Right ventricle myocardium inferior (tissue), 1 donor: ENCODE data around the gene FAR1. TPM values are rescaled to one million over a fixed set of nuclear protein-coding genes. Genes with fewer than 3 reads are reported as not detected.
"Not testable (repeated sequence)": the region's sequence is repeated elsewhere in the genome, so short reads cannot be mapped to it uniquely, and the experiment has no call there.

Experiments
- ATAC-seq: fragments of 200-7000 bp; cut with Tn5 transposase; one replicate; pipeline ENCODE4 v1.9.1; 2020; ENCODE audit warnings: mild to moderate bottlenecking, moderate library complexity
- DNase-seq: peaks from one replicate; pipeline ENCODE4 v3.0.0; 2021; ENCODE audit errors: missing footprints
- intact Hi-C: fragments of 100-400 bp; cut with DNase I; formaldehyde crosslinking; loops from one replicate; pipeline ENCODE4 v1.11.0; 2022
- total RNA-seq: library from RNA; stranded (reverse); fragmentation: NEBNext Ultra II Directional; extraction: Animal tissue kit (Norgen Biotek cat#: 25700); gene quantifications from one replicate; pipeline ENCODE4 v1.2.1, GENCODE V29; 2021
- donor health status: DM: no; HTN: yes; CAD: no; lungs with severe emphysema.

The FAR1 gene
- total RNA-seq, 1 donor from 2014 or later, result 35.4 TPM

DNA sequence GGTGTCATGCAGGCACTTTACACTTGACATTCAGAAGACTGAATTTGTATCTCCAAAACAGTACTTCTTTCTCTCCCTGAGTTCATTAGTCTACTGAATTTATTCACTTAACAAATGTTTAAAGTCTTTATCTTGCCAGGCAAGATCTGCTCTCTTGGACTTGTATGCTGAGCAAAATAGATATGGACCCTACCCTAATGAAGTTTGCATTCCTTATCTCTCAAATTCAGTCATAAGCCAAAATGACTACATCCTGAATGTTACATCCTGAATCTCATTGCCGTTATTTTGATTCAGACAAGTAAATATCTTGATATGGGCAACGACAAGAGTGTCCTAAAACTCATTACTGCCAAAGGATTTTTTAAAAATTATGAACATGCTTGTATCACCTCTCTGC lies 29.7 kb downstream of the FAR1 start:
- no peak for ATAC-seq
- intact Hi-C loops, result no loop called here
- DNase-seq, result no peak

DNA sequence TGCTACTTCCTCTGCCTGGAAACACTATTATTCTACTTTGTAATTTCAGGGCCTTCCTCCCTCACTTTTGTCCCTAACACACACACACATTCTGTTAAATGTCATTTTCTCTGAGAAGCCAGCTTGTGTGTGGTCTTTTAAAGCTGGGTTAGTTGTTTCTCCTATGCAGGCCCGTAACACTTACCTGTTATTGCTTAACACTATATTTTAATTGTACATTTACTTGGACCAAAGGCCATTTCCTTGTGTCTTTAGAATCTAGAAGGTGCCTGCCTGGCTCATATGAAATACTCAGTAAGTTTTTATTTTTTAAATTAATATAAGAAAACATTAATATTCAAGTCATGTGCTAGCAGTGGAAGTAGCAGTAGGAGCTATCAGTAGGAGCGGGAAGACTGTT lies 30.6 kb downstream of the FAR1 start:
- DNase-seq (no peak), ATAC-seq (no peak)
- intact Hi-C loops, result no loop called here

DNA sequence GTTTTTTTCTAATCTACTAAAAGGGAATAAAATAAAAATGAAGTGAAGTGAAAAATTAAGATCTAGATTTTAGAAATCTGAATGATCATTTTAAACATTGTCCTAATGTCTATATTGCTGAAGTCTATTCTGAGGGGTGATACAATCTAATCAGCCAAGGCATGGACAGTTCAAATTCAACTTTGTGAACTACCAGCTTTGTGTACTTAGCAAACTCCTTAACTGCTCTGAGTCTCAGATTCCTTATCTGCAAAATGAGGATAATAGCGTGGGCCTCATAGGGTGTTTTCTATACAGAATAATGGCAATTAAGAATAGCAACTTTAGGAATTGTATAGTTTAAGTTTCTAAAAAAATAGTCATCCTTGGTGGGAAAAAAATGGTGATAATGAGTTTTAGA lies 31.4 kb downstream of the FAR1 start:
- intact Hi-C loops, result no loop called here
- no peak for ATAC-seq
- DNase-seq, result no peak

DNA sequence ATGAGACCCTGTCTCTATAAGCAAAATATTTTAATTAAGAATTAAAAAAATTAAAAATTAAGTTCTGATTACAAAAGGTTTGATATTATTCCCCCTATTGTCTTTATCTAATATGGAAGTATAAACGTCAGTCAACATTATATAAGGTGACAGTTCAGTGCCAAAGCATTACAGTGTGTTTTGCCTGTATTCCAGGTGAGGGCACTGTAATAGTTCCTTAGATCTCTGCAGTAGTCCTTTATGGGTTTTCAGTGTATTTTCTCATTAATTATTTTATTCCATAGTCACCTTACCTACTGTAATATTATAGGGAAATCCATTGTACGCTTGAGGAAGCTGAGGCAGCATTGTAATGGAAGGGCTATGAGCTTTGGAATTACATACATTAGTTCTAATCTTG lies 33.0 kb downstream of the FAR1 start:
- ATAC-seq (no peak), DNase-seq (no peak)
- intact Hi-C loops, result no loop called here

DNA sequence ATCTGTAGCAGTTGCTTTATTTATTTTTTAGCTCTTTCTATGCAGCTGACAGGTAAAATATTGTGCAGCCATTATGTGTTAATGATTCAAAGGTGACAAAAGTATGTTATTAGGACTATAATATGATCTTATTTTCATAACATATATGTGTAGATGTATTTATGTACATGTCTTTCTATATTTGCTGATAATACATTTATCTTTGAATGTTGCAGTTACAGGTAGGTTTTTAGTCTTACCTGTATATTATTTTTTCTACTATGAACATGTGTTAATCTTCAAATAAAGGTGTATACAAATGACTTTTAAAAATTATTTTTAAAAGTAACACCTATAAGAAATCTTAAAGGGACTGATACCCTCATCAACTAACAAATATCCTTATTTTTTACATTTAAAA lies 33.6 kb downstream of the FAR1 start:
- intact Hi-C loops, result no loop called here
- no peak for DNase-seq
- ATAC-seq, result no peak

DNA sequence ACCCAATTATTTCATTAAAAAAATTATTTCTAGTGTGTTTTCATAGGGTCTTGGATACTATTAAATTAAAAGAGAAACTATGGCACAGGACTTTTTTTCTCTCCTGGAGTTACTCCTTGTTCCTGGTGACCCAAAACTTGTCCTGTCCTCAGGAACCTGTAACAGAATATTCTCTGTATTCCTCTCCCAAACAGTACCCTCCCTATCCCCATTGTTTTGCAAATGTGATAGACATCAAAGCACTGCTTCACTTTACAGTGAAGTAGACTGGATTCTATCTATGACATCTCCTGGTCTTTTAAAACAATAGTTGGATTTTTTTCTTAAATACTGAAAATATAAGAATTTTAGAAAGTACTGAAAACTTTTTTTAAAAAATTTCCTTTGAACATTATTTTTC lies 37.2 kb downstream of the FAR1 start:
- DNase-seq (no peak), ATAC-seq (no peak)
- intact Hi-C loops, result no loop called here

DNA sequence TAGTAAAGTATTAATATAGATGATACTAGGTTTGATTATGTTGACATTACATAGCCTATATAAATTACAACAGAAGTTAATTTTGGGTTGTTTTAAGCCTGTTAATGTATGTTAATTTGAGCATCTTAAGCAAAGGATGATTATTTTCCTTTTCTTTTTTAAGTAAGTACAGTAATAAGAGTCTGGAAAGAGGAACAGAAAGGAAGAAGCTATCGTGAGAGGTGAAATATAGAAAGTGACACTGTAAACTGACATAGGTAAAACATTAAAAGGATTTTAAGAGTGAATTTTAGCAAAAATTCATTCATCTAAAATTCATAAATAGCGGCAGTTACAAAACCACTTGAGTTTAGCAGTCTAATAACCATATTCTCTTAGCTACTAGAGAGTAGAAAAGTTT lies 45.5 kb downstream of the FAR1 start:
- intact Hi-C loops, result no loop called here
- ATAC-seq (no peak), DNase-seq (no peak)

DNA sequence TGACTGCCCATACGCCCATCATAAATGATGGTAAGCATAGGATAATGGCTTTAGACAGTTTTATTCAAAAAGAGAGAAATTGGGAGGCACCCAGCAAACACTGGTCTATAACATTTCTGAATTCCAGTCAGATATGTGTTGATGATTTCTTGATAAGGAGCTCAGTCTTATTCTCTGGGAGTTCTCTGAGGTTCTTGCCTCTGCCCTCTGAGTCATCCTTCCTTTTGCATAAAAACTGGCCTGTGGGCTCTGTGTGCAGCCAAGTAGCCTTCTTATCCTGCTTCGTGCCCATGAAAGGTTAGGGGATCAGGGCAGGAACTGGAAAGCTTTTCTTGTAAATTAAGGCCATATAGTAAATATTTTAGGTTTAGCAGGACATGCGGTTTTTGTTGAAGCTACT lies 48.9 kb downstream of the FAR1 start:
- intact Hi-C loops, result no loop called here
- no peak for ATAC-seq
- no peak for DNase-seq

DNA sequence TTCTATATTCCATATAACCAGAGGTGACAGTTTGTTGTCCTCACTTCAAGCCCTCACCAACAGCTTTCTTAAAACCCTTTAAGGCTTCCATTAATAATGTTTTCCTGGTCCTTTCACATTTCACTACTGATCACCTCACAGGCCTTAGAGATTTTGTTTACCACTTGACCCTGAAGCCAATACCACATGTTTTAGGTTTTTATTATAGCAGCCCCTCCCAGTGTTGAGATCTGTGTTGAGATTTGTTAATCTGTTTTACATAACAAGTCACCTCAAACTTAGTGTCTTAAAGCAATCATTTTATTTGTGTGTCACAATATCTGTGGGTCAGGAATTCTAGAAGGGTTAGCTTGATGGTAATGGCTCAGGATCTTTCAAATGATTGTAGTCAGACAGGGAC lies 49.9 kb downstream of the FAR1 start:
- no peak for DNase-seq
- intact Hi-C loops, result no loop called here
- ATAC-seq, result no peak

DNA sequence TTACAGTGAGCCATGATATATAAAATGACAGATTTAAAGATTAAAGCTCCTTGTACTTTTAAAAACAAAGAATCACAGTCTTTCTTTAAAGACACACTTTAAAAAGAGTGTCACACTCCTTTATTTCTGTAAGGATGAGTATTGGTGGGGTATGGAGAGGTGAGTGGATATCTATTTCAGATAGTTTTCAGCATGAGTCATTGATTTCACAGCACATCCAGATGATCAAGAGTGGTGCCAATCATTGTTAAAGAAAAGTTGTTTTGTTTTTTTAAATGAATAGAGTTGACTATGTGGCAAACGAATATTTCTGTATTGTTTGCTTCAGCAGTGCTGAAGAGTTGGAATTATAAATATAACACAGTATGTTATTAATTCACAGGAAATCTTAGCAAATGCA lies 52.5 kb downstream of the FAR1 start:
- DNase-seq, result no peak
- ATAC-seq, result no peak
- intact Hi-C loops, result no loop called here

DNA sequence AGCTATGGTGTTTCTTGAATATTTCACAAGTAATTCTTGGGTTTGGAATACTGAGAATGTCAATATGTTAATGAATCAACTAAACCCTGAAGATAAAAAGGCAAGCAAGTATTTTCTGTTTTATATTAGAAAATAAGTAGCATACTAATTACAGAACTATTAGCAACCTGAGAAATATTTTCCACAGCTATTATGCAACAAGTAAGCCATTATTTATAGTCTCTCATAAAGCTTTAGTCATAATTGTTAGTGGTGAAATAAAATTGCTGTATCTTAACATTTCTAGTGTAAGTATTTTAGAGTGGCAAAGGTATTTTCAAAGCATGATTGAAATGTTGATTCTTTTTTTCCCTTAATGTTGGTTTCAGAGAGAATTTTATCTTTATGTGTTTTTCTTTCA lies 53.3 kb downstream of the FAR1 start:
- DNase-seq (no peak), ATAC-seq (no peak)
- intact Hi-C loops, result no loop called here

DNA sequence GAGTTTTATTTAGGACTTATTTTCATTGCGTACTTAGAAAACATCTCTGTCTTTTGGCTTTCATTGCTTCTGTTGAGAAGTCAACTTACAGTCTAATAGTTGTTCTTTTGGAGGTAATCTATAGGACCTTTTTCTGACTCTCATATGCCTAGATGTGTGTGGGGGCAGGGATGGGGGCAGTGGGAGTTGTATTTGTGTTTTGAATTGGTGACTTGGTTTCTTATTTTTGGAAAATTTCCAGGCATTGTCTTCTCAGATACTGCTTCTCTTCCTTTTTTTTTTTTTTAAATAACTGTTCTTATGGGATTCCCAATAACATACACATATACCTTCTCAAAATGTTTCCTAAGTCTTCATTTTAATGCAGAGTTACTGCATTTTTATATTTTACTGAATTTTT lies 58.0 kb downstream of the FAR1 start:
- intact Hi-C loops, result no loop called here
- DNase-seq (no peak), ATAC-seq (no peak)

DNA sequence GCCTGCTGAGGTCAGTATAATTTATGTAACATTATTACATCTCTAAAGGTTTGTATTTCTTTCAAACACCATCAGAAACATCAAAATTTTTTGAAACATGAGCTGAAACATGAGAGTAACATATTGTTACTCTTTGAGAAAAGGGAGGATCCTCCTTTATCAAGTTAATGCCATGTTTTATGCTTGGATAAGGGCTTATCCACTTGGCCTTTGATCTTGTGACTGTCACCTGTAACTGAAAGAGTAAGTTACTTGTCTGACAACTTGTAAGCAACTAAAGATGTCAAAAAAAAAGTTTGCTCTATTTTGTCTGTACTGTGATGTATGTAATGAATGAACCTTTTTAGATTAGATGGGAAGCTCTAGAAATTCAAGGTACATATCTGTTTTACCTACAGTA lies 59.6 kb downstream of the FAR1 start:
- intact Hi-C loops, result no loop called here
- ATAC-seq (no peak), DNase-seq (no peak)

DNA sequence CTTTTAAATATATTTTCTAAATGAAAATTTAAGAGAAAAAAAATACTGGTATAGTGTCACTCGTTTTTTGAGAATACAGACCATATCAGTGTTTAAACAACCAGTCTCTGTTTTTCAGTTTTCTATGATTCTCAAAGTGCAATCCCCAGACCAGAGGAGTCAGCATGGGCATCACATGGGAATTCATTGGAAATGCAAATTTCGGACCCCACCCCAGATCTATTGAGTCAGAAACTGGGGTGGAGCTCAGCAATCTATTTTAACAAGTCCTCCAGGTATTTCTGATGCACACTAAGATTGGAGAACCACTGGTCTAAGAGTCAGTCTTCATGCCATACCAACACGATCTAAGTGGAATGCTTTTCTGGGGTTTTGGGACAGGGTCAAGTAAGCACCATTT lies 66.1 kb downstream of the FAR1 start:
- intact Hi-C loops, result no loop called here
- ATAC-seq (no peak), DNase-seq (no peak)

DNA sequence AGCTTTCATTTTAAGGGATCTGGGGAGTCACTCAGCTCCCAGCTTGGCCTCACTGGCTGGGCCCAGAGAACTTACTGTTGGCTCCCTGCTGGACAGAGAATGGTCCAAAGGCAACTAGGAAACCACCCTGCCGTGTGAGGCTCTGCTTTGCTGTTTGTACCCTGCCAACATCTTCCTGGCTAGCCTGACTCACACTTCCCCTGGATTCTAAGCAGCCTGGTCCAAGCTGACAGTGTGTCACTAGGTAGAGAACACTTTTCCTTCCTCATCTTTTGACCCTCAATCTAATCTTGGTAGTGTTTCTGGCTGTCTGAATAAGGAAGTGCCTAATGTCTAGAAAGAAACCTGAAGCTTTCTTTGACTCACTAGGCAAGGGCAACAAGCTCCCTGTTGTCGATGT lies 76.7 kb downstream of the FAR1 start:
- DNase-seq (no peak), ATAC-seq (no peak)
- intact Hi-C loops, result no loop called here

DNA sequence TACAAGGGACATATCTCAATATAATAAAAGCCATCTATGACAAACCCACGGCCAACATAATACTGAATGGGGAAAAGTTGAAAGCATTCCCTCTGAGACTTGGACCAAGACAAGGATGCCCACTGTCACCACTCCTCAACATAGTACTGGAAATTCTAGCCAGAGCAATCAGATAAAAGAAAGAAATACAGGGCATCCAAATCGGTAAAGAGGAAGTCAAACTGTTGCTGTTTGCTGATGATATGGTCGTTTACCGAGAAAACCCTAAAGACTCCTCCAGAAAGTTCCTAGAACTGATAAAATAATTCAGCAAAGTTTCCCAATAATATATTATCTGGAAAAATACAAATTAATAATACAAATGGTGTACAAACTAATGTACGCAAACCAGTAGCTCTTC lies 84.8 kb downstream of the FAR1 start:
- intact Hi-C loops, DNase-seq, ATAC-seq: not testable (repeated sequence)

DNA sequence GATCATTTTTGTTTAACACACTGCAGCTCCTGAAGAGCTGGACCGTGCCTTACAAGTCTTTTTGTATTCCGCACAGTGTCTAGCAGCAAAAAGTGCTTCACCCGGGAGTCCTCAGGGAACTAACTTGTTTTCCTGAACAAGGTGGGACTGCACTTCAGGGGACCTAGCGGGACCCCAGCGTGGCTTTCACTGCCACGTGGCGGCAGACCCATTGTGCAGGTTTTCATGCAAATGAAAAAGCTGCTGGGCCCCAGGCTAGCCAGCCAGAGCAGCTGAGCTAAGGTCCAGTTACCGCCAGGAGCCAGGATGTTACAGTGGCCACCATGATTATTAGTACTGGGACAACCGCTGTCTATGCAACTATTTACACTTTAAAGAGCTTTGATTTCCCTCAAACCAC lies 90.6 kb downstream of the FAR1 start:
- intact Hi-C loops, result no loop called here
- no peak for DNase-seq
- no peak for ATAC-seq

DNA sequence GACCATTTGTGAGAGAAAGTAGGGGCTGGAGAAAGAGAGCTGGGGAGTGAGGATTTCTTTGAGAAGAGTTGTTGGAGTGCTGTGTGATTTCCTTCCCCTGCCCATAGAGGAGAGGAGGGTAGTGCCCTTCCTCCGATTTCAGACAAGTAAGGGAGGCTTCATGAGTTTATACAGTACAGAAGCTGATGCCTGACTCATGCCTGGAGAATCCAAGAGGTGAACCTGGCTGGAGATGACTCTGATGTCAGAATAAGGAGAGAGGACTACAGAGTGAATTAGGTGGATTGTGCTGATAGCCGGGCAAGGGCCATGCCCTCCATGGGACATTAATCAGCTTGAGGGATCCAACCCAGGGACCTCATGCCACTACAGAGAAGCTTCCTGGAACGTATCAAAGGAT lies 91.6 kb downstream of the FAR1 start:
- no peak for ATAC-seq
- intact Hi-C loops, result no loop called here
- no peak for DNase-seq

DNA sequence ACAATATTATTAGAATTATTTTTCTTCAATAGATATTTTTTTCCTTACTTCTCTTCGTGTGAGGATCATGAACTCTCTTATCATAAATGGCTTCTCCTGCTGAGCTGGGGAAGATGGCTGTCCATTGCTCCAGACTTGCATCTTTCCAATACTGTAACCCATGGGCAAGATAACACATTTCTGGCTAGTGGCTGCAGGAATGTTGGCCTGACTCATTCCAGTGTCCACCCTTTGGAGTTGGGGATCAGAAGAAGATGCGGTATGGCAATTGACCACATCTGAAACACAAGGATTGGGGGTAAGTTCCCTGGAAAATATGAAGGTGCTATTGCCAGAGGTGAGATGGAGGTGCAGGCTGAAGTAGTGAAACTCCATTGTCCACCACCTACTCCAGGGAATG lies 92.8 kb downstream of the FAR1 start:
- ATAC-seq, result no peak
- intact Hi-C loops, result no loop called here

DNA sequence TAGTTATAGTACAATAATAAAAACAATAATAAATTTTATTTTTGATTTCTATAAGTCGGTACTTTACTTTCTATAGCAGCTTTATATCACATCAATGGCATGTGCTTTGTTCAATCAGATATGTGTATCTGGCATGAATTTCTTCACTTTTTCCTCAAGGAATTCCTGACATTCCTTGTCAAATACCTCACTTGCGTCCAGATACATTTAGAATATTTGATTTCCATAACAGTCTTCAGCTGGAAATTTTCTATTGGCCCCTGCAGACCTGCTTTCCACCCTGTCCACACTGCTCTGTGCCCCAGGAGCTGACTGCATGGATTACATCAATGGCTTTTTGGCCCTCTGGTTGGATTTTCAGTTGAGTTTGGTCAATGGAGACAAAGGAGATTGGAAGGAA lies 93.2 kb downstream of the FAR1 start:
- intact Hi-C loops, result no loop called here
- ATAC-seq (no peak), DNase-seq (no peak)

More for the DNA sequence above, 92.8 kb downstream of the FAR1 start:
- DNase-seq, result no peak

DNA sequence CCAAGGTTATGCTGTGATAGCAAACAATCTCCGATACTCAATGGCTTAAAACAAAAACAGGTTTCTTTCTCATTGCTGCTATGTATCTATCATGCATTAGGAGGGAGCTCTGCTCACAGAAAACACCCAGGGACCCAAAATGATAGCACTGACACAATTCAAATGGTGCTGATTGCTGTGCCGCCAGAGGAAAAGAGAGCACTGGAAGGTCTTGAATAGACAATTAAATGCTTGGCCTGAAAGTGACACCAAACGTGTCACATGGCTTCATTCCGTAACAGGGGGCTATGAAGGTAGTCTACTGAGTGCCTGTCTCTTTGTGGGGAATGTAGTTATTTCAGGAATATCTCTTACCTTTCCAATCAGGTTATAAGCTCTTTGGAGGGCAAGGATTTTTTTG lies 94.2 kb downstream of the FAR1 start:
- intact Hi-C loops, result no loop called here
- no peak for DNase-seq
- no peak for ATAC-seq

DNA sequence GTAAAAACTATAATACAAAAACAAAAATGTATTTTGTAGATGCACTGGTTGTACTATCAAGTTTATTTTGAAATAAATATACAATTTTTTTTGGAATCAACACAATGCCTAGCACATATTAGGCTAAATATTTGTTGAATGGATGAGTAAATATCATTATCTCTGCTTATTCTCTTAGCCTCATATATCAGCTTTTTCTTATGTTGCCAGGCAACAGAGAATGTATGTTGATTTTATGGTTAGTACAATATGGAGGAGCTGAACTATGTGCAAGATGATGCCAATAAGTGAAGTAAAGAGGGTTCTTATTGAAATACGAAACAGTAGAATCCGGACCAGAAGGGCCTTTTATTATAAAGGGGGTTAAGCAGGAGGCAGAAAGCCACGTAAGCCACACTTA lies 94.9 kb downstream of the FAR1 start:
- ATAC-seq (no peak), DNase-seq (no peak)
- intact Hi-C loops, result no loop called here
